ENCODE measurements around the gene ADGRL4.
A peak's percentile ranks its signal among the peaks of the same experiment; 100 is the strongest.
"Not testable (repeated sequence)": the region's sequence is repeated elsewhere in the genome, so short reads cannot be mapped to it uniquely, and the experiment has no call there.

The ADGRL4 gene

DNA sequence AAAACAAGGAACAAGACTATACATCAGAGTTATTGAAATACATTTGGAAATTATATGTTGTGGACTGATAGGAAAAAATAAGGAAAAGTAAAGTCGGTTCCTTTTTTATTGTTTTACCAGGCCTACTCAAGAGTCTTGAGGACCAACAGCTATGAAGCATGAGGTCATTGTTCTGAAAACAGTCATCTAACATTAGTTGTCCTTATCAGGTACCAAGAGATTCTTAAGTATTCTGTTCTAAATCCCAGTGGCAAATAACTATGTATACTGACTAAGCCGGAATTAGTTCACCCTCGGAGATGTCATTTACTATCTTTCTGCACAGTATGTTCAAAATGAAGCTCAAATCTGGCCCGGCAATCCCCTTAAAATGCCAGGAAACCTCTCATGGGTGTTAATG is 585 bp downstream of the ADGRL4 start:
- peak overlapping the region; percentile 56 for H3K4me3 ChIP-seq (ENCODE audit: control insufficient read depth, low read depth, low read length)
- TF ChIP-seq, protein P1, sequence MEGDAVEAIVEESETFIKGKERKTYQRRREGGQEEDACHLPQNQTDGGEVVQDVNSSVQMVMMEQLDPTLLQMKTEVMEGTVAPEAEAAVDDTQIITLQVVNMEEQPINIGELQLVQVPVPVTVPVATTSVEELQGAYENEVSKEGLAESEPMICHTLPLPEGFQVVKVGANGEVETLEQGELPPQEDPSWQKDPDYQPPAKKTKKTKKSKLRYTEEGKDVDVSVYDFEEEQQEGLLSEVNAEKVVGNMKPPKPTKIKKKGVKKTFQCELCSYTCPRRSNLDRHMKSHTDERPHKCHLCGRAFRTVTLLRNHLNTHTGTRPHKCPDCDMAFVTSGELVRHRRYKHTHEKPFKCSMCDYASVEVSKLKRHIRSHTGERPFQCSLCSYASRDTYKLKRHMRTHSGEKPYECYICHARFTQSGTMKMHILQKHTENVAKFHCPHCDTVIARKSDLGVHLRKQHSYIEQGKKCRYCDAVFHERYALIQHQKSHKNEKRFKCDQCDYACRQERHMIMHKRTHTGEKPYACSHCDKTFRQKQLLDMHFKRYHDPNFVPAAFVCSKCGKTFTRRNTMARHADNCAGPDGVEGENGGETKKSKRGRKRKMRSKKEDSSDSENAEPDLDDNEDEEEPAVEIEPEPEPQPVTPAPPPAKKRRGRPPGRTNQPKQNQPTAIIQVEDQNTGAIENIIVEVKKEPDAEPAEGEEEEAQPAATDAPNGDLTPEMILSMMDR (IDR thresholded peaks at IDR 0.05; ENCODE audit: control insufficient read depth, insufficient read depth, low read depth, low read length, missing control alignments) = no peak
- DNase-seq (ENCODE audit: low read depth) = no peak

DNA sequence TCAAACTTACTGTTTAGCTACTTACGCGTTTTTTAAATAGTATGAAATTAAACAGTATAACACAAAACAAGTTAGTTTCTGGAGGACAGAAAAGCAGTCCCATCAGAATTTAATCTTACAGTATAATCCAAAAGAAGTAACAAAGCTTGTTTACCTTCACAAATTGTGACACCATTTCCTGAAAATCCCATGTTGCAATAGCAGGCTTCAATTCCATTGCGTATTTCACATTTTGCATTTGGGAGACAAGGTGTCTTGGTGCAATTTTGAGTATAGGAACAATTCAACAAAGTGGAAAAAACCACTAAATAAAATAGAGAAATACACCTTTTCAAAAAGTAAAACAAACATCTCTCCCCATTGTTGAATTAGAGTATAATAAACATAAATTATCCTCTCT is 1.6 kb downstream of the ADGRL4 start:
- TF ChIP-seq, protein P1 (IDR thresholded peaks at IDR 0.05; ENCODE audit: control insufficient read depth, insufficient read depth, low read depth, low read length, missing control alignments) = no peak
- DNase-seq (ENCODE audit: low read depth) = no peak
- H3K4me3 ChIP-seq (ENCODE audit: control insufficient read depth, low read depth, low read length) = no peak overlapping the region

DNA sequence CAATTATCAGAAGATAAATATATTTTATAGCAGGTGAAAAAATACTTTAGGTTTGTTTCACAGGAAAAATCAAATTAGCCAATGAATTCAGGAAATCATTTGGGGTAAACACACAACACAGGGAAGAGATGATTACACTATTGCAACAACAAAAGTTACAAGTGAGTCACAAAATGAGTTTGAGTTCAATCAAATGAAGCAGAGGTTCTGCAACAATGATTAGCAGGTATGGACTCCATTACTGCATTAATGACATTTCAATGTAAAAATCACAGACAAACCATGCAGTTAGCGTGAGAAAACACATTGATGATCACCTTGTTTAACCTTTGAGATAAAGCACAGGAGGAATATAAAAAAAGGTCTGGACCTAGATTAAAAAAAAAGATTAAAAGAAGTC is 9.7 kb downstream of the ADGRL4 start:
- H3K4me3 ChIP-seq (ENCODE audit: control insufficient read depth, low read depth, low read length) = no peak overlapping the region
- TF ChIP-seq, protein P1 (IDR thresholded peaks at IDR 0.05; ENCODE audit: control insufficient read depth, insufficient read depth, low read depth, low read length, missing control alignments) = no peak
- DNase-seq (ENCODE audit: low read depth) = no peak

DNA sequence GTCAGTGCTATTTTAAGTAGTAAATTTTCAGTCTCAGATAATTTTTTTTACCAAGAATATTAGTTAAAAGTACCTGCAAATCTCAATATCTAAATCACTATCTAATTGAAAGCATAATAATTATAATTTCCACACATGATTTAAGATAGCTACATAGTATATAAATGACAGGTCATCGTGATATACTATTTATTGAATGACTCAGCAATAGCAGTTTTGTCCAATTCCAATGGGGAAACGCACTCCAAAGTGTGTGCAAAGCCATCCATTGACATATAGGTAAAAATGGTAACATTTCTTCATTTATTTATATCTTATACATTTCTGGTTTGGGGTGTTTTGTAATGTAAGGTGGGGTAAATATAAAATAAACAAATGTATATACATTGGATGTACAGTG is 19.5 kb downstream of the ADGRL4 start:
- TF ChIP-seq, protein P1 (IDR thresholded peaks at IDR 0.05; ENCODE audit: control insufficient read depth, insufficient read depth, low read depth, low read length, missing control alignments) = no peak
- DNase-seq (ENCODE audit: low read depth) = no peak
- H3K4me3 ChIP-seq (ENCODE audit: control insufficient read depth, low read depth, low read length) = no peak overlapping the region

DNA sequence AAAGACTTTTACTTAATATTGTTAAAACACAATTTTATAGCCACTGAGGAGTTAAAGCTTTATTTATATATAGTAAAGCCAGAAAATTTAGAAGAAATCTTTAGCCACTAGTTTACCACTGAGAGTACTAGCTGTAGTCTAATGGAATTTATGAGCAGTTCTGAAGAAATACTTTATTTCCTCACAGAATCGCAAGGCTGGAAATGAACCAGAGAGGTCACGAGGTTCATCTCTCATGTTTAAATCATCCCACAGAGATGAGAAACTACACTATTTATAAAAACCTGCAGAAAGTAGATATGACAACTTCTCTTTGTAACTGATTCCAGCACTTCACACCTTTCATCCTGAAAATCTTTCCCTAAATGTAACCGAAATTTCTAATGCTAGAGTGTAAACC is 26.0 kb downstream of the ADGRL4 start:
- H3K4me3 ChIP-seq (ENCODE audit: control insufficient read depth, low read depth, low read length) = no peak overlapping the region
- TF ChIP-seq, protein P1 (IDR thresholded peaks at IDR 0.05; ENCODE audit: control insufficient read depth, insufficient read depth, low read depth, low read length, missing control alignments) = no peak
- DNase-seq (ENCODE audit: low read depth) = no peak

DNA sequence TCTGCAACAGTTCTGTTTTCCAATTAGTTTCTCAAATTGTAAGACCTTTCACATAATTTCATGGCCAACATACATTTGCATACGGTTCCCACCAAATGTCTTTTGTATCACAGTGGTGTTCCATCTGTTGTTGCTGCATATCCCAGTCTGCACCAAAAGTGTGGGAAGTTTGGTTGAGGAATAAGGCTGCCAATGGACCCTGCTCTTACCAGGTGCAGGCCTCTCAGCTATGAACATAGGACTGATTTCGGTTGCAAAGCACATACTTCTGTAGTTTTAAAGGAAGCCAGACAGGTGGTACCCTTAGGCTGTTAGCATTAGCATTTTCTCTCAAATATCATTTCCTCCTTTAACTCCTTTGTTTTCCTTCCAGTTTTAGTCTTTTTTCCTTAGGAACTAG is 33.8 kb downstream of the ADGRL4 start:
- TF ChIP-seq, protein P1 (IDR thresholded peaks at IDR 0.05; ENCODE audit: control insufficient read depth, insufficient read depth, low read depth, low read length, missing control alignments) = no peak
- no peak for DNase-seq (ENCODE audit: low read depth)
- H3K4me3 ChIP-seq (ENCODE audit: control insufficient read depth, low read depth, low read length) = no peak overlapping the region

DNA sequence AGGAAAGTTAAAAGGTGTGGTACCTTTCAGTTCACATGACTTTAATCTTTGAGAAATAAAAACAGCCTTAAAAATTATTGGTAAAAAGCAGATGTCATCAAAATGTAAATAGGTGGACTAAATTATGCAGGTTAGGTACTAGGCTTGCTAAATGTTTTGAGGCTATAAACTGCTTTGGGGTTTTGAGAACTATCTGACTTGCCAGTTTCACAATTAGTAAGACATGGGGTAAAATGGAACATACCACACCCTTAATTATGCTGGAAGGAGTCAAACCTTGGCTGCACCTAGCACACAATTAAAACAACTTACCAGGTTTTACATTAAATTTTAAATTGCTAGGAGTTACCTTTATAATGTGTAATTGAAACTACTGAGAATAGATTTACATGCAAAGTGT is 39.4 kb downstream of the ADGRL4 start:
- not testable (repeated sequence) for DNase-seq (ENCODE audit: low read depth)

More for the DNA sequence above, 39.4 kb downstream of the ADGRL4 start:
- H3K4me3 ChIP-seq (ENCODE audit: control insufficient read depth, low read depth, low read length) = not testable (repeated sequence)
